SU-DHL-6 (cell line): Measurements from ENCODE around the gene REEP3.

Experiments used
- EZH2phosphoT487 ChIP-seq: fragments of 200-600 bp; sonication (generic), shearing (Covaris generic); conservative IDR thresholded peaks from 2 replicates; pipeline ENCODE4 v1.6.1; 2018; ENCODE audit warnings: mild to moderate bottlenecking, antibody characterized with exemption, low read length, moderate library complexity, mixed read lengths
- TF ChIP-seq, protein P1 (sequence below): fragments of 200-600 bp; sonication (generic); IDR thresholded peaks from one replicate; pipeline ENCODE4 v1.5.1; 2017; ENCODE audit warnings: antibody characterized with exemption, mild to moderate bottlenecking, low read length, moderate library complexity; ENCODE audit not compliant: insufficient read depth, poor library complexity, severe bottlenecking

DNA sequence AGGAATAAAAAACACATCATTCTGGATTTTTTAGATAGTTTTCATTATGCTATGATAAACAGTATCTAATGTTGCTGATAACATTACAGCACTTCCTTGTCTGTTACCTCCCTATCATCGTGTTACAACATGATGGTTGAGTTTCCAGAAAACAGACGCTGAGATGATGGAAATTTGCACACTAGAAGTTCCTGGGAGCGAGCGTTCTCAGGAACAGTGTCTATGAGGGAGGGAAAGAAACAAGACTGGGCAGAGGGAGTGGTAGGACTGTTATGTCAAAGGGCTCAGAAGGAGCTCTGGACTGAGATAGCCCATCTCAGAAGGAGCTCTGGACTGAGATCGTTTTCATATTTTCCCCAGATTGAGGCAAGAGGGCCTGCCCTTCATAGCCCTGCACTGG, 121.6 kb downstream of the REEP3 start:
- TF ChIP-seq, protein P1, sequence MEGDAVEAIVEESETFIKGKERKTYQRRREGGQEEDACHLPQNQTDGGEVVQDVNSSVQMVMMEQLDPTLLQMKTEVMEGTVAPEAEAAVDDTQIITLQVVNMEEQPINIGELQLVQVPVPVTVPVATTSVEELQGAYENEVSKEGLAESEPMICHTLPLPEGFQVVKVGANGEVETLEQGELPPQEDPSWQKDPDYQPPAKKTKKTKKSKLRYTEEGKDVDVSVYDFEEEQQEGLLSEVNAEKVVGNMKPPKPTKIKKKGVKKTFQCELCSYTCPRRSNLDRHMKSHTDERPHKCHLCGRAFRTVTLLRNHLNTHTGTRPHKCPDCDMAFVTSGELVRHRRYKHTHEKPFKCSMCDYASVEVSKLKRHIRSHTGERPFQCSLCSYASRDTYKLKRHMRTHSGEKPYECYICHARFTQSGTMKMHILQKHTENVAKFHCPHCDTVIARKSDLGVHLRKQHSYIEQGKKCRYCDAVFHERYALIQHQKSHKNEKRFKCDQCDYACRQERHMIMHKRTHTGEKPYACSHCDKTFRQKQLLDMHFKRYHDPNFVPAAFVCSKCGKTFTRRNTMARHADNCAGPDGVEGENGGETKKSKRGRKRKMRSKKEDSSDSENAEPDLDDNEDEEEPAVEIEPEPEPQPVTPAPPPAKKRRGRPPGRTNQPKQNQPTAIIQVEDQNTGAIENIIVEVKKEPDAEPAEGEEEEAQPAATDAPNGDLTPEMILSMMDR, result no peak
- no peak for TF ChIP-seq EZH2phosphoT487
